GM12864 (cell line): Measurements from ENCODE around the gene BOLL.
"Not testable (repeated sequence)": the region's sequence is repeated elsewhere in the genome, so short reads cannot be mapped to it uniquely, and the experiment has no call there.

Experiments
- DNase-seq: peaks from one replicate; pipeline ENCODE4 v3.0.0-alpha.2; 2011; ENCODE audit warnings: low read depth
- H3K4me3 ChIP-seq: 2 replicates; pipeline ENCODE4 v1.5.1; 2011; ENCODE audit warnings: mild to moderate bottlenecking, low read depth, low read length, control low read depth
- TF ChIP-seq, protein P1 (sequence below): IDR thresholded peaks from 2 replicates; pipeline ENCODE4 v1.5.1; 2011; ENCODE audit warnings: low read depth, mild to moderate bottlenecking, moderate library complexity, low read length, control low read depth, inconsistent platforms; ENCODE audit errors: missing control alignments

BOLL gene

DNA sequence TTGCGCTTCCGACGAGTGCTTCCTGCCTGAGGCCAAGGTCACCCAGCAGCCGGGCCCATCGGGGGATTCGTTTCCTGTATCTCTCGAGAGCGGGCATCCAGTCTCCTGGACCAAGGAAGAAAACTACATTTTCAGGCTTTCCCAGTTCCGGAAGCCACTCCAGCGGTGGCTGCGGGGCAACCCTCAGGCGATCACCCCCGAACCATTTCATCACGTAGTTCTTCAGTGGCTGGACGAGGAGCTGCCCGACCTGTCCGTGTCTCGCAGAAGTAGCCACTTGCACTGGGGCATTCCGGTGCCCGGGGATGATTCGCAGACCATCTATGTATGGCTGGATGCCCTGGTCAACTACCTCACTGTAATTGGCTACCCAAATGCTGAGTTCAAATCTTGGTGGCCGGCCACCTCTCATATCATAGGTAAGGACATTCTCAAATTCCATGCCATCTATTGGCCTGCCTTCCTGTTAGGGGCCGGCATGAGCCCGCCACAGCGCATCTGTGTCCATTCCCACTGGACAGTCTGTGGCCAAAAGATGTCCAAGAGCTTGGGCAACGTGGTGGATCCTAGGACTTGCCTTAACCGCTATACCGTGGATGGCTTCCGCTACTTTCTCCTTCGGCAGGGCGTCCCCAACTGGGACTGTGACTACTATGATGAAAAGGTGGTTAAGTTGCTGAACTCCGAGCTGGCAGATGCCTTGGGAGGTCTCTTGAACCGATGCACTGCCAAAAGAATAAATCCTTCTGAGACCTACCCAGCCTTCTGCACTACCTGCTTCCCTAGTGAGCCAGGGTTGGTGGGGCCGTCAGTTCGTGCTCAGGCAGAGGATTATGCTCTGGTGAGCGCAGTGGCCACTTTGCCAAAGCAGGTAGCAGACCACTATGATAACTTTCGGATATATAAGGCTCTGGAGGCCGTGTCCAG is 78.9 kb downstream of the BOLL start:
- DNase-seq: no peak
- TF ChIP-seq, protein P1, sequence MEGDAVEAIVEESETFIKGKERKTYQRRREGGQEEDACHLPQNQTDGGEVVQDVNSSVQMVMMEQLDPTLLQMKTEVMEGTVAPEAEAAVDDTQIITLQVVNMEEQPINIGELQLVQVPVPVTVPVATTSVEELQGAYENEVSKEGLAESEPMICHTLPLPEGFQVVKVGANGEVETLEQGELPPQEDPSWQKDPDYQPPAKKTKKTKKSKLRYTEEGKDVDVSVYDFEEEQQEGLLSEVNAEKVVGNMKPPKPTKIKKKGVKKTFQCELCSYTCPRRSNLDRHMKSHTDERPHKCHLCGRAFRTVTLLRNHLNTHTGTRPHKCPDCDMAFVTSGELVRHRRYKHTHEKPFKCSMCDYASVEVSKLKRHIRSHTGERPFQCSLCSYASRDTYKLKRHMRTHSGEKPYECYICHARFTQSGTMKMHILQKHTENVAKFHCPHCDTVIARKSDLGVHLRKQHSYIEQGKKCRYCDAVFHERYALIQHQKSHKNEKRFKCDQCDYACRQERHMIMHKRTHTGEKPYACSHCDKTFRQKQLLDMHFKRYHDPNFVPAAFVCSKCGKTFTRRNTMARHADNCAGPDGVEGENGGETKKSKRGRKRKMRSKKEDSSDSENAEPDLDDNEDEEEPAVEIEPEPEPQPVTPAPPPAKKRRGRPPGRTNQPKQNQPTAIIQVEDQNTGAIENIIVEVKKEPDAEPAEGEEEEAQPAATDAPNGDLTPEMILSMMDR: no peak
- H3K4me3 ChIP-seq: peak overlapping the region; percentile 91

DNA sequence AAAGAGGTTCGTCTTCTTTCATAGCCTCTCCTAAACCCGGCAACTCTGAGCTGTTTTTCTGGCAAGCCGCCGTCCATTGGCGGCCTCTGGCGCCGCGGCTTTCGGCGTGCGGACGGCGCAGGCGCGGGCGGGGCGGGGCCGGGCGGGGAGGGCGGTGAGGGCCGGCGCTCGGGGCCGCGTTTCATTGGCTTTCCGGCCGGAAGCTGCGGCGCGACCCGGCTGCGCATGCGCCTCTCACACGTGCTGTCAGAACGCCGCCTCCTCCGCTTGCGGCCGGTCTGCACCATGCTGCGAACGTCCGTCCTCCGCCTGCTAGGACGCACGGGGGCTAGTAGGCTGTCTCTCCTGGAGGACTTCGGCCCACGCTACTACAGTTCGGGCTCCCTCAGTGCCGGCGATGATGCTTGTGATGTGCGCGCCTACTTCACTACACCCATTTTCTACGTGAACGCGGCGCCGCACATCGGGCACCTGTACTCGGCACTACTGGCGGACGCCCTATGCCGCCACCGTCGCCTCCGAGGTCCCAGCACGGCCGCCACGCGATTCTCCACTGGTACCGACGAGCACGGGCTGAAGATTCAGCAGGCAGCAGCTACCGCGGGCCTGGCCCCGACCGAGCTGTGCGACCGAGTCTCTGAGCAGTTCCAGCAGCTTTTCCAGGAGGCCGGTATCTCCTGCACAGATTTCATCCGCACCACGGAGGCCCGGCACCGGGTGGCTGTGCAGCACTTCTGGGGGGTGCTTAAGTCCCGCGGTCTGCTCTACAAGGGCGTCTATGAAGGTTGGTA is 79.8 kb downstream of the BOLL start, which contains the start of gene MARS2:
TSS of gene MARS2 (plus strand) at position 249 of the 791 bp plus-strand sequence. CDS start at position 286, 37 bp downstream.
- TF ChIP-seq, protein P1: no peak
- H3K4me3 ChIP-seq: peak within 1 kb of the TSS; percentile 91
- peak; percentile 74 for DNase-seq

DNA sequence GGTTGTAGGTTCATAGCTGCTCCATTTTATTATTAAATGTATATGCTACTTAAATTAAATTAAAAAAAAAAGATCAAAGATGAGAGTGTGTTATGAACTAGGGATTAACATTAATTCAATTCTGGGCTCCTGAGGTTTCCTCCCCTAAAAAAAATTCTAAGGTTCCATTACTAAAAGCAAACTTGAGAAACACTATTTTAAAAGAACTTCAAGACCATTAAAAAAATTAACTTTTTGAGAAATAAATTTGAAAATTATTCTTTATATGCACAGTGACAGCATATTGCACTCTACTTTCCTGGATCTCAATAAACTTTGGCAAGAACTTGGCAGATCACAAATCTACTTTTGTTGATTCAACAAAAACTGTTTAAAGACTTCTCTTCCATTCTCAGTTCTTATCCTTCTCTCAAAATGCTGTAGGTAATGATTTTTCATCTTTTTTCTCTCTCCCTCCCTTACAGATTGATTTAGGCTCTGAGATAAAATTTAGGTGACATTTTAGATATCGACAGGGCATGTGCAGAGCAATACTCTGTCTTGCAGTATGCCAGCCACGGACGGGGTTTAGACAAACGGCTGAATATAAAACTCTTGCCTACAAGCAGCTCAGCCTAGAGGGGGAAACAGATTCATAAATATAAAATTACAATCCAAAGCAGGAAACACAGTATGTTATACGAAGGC is 80.5 kb downstream of the BOLL start:
- DNase-seq: no peak

DNA sequence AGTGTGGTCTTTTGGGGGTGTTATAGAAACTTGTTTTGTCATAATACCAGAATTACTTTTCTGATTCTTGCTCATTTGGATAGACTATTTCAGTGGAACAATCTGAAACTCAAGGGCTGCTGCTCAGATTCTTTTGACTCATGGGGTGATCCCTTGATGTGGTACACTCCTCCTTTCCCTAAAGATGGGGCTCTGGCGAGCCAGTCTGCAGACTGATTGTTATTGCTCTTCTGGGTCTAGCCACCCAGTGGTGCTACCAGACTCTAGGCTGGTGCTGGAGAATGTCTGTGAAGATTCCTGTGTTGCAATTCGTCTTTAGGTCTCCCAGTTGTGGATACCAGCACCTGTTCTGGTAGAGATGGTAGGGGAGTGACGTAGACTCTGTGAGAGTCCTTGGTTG is 84.2 kb downstream of the BOLL start:
- no peak for DNase-seq

More for the DNA sequence above, 80.5 kb downstream of the BOLL start:
- TF ChIP-seq, protein P1: no peak
- peak overlapping the region; percentile 58 for H3K4me3 ChIP-seq

DNA sequence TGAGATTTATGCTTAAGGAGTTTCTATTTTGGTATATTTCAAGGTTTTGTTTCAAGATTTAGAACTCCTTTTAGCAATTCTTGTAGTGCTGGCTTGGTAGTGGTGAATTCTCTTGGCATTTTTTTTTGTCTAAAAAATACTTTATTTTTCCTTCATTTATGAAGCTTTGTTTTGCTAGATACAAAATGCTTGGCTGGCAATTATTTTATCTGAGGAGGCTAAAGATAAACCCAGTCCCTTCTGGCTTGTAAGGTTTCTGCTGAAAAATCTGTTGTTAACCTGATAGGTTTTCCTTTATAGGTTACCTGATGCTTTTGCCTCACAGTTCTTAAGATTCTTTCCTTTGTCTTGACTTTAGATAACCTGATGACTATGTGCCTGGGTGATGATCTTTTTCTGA is 85.4 kb downstream of the BOLL start:
- H3K4me3 ChIP-seq, DNase-seq: not testable (repeated sequence)

More for the DNA sequence above, 84.2 kb downstream of the BOLL start:
- TF ChIP-seq, protein P1: no peak
- H3K4me3 ChIP-seq: no peak overlapping the region

DNA sequence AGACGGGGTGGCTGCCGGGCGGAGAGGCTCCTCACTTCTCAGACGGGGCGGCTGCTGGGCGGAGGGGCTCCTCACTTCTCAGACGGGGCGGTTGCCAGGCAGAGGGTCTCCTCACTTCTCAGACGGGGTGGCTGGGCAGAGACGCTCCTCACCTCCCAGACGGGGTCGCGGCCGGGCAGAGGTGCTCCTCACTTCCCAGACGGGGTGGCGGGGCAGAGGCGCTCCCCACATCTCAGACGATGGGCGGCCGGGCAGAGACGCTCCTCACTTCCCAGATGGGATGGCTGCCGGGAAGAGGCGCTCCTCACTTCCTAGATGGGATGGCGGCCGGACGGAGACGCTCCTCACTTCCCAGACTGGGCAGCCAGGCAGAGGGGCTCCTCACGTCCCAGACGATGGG is 88.5 kb downstream of the BOLL start:
- DNase-seq, H3K4me3 ChIP-seq: not testable (repeated sequence)

DNA sequence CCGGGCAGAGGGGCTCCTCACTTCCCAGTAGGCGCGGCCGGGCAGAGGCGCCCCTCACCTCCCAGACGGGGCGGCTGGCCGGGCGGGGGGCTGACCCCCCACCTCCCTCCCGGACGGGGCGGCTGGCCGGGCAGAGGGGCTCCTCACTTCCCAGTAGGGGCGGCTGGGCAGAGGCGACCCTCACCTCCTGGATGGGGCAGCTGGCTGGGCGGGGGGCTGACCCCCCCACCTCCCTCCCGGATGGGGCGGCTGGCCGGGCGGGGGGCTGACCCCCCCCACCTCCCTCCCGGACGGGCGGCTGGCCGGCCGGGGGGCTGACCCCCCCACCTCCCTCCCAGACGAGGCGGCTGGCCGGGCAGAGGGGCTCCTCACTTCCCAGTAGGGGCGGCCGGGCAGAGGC is 89.1 kb downstream of the BOLL start:
- DNase-seq, H3K4me3 ChIP-seq: not testable (repeated sequence)

DNA sequence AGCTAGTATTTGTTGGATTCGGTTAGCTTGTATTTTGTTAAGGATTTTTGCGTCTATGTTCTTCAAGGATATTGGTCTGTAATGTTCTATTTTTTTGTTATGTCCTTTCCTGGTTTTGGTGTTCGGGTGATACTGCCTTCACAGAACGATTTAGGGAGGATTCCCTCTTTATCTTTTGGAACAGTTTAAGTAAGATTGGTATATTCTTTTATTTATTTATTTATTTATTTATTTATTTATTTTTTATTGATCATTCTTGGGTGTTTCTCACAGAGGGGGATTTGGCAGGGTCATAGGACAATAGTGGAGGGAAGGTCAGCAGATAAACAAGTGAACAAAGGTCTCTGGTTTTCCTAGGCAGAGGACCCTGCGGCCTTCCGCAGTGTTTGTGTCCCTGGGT is 89.9 kb downstream of the BOLL start:
- not testable (repeated sequence) for DNase-seq, H3K4me3 ChIP-seq
